Neural cell (in vitro differentiated cells): ENCODE measurements around the gene ANKRD39.

ENCODE experiments used
- CTCF ChIP-seq: fragments of 450-650 bp; IDR thresholded peaks from 2 replicates; pipeline ENCODE4 v1.5.1; 2014; ENCODE audit warnings: antibody characterized with exemption, mild to moderate bottlenecking, moderate library complexity; ENCODE audit not compliant: poor library complexity, severe bottlenecking
- EP300 ChIP-seq: fragments of 450-650 bp; conservative IDR thresholded peaks from 2 replicates; pipeline ENCODE4 v1.6.1; 2014; ENCODE audit warnings: antibody characterized with exemption, mild to moderate bottlenecking, moderate library complexity; ENCODE audit not compliant: poor library complexity, severe bottlenecking
- EZH2 ChIP-seq: fragments of 200-600, 300-800 bp; shearing (Covaris generic), sonication (generic); IDR thresholded peaks from 2 replicates; pipeline ENCODE4 v1.6.1; 2014; ENCODE audit warnings: antibody characterized with exemption, low read length, borderline replicate concordance, mild to moderate bottlenecking; ENCODE audit not compliant: insufficient read depth, poor library complexity, severe bottlenecking
- POLR2AphosphoS5 ChIP-seq: IDR thresholded peaks from 2 replicates; pipeline ENCODE4 v1.6.1; 2012
- REST ChIP-seq: IDR thresholded peaks from 2 replicates; pipeline ENCODE4 v1.6.1; 2012; ENCODE audit warnings: borderline replicate concordance
- SMC3 ChIP-seq: fragments of 450-650 bp; conservative IDR thresholded peaks from 2 replicates; pipeline ENCODE4 v1.6.1; 2014; ENCODE audit warnings: antibody characterized with exemption, mild to moderate bottlenecking, moderate library complexity; ENCODE audit not compliant: poor library complexity
- TAF1 ChIP-seq: IDR thresholded peaks from 2 replicates; pipeline ENCODE4 v1.6.1; 2012; ENCODE audit warnings: low read depth

DNA sequence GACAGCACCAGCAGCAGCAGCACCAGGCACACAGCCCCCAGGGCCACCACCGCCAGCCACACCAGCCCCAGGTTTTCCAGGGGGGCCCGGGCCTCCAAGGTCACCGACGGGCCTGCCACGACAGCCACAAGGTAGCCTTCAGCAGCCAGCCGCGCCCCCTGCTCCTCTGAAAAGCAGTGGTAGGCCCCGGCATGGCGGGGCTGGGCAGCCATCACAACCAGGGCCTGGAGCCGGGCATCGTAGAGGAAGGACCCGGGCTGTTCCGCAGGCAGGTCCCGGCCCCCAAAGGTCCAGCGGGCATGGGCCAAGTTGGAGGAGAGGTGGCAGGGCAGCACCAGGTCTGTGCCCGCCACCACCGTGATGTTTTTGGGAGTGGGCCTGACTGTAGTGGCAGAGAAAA, 3.3 kb upstream of the ANKRD39 start:
- TF ChIP-seq CTCF (no peak), REST (no peak), POLR2AphosphoS5 (no peak), EZH2 (no peak), EP300 (no peak), SMC3 (no peak), TAF1 (no peak)
